ENCODE data around the gene H19.

Gene H19

DNA sequence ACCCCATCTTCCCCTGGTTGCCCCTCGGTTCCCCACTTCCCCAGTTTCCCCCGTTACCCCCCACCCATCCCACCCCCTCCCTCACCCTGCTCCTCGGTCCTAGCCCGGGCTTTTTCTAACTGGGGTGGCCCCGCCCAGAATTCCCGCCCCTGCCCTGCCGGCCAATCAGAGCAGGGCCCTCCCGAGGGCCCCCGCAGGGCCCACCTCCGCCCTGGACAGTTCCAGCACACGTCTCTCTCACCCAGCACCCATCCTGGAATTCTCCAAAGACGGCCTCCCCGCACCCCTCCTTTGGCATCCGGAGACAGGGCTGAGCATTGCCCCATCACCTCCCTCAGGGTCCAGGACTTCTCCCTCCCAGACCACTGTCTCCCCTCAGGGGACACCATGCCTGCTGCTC lies at the start of gene H19:
H19 (minus strand) TSS at position 88 of the 400 bp plus-strand sequence.
- DNase-seq (ENCODE audit: low read depth), result no peak

- DNase-seq (ENCODE audit: low read depth), result no peak
Measured at GRCh38 chr11:2041963-2042362, 44.3 kb upstream of the H19 start.

DNA sequence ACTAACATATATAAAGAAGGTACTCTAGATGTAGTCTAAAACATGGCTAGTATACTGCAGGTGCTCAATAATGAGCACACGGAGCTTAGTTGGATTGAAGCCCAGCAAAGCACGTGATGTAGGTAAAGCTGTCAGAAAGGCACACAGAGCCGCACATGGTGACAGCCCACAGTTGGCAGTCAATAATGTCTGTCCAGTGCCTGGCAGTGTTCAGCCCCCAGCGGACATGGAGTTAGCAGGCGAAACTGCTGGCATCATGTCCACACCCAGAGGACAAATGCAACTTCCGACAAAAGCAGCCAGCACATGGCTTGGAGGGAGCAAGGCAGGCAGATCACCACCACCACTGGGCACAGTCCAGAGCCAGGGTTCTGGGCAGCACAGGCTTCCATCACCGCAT lies 43.5 kb upstream of the H19 start:
- no peak for DNase-seq (ENCODE audit: low read depth)

DNA sequence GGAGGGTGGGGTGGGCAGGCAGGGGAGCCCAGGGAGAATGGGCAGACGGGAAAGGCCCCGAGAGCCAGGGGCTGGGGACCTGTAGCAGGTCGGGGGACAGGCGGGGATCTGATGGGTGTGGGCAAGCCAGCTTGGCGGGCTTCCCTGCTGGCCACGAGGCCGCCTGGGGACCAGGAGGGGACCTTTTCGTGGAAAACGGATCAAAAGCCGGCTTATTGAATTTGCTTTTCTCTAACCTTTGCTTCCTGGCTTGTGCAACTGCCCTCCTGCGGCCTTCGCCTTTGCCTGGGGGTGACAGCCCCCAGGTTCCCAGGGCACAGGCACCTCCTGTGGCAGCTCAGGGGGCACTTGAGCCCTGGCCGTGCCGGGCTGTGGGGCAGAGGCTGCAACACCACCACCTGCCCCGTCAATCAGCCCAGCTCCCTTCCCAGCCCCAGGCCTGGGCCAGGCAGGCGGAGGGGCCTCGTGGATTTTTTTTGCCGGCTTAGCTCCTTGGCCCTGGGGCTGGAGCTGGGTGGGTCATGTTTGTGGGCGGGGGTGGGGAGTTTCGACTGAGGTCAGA lies 41.6 kb upstream of the H19 start:
- DNase-seq (ENCODE audit: low read depth), result no peak

- no peak for DNase-seq (ENCODE audit: low read depth)
Measured at GRCh38 chr11:2036863-2037486, 39.3 kb upstream of the H19 start.

DNA sequence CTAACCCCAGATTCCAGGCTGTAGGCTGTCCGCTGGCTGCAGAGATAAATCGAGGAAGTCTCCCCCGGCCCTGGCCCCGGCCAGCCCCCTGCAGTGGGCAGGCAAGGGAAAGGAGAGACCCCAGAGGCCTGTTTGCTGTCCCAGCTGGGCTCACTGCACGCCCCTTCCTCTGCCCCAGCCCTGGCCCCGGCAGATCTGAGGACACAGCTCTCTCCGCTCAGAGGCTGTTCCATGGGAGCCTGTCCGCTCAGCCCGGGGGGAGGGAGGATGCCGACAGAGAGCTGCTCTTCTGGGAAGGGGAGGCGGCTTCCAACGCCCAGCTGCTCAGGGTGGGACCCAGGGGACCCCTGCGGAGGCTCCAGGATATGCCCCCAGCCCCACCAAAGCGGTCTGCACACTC lies 37.7 kb upstream of the H19 start:
- no peak for DNase-seq (ENCODE audit: low read depth)

GRCh38 chr11:2031058-2031457 lies 33.4 kb upstream of the H19 start:
- DNase-seq (ENCODE audit: low read depth), result no peak

DNA sequence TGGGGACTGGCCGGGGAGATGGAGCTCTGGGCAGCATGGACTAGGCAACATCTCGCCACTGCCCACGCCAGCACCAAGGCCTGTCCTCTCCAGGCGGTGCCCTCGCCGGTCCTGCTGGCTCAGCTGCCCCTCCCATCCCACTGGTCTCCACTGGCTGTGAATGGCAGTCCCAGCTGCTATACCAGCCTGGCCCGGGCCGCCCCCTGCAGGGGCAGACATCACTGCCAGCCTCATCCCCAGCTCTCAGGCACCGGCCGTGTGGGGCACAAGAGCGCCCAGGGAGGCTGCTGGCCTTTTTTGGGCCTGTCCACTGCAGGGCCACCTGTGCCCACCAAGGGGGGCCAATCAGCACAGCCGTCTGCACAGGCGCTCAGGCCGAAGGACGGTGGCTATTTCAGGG lies 30.1 kb upstream of the H19 start:
- DNase-seq (ENCODE audit: low read depth), result no peak

GRCh38 chr11:2015025-2015424 lies 17.4 kb upstream of the H19 start:
- DNase-seq (ENCODE audit: low read depth), result no peak

- no peak for DNase-seq (ENCODE audit: low read depth)
Measured at GRCh38 chr11:2012440-2012839, 14.8 kb upstream of the H19 start.

GRCh38 chr11:2004466-2004865 lies 6.8 kb upstream of the H19 start:
- no peak for DNase-seq (ENCODE audit: low read depth)

DNA sequence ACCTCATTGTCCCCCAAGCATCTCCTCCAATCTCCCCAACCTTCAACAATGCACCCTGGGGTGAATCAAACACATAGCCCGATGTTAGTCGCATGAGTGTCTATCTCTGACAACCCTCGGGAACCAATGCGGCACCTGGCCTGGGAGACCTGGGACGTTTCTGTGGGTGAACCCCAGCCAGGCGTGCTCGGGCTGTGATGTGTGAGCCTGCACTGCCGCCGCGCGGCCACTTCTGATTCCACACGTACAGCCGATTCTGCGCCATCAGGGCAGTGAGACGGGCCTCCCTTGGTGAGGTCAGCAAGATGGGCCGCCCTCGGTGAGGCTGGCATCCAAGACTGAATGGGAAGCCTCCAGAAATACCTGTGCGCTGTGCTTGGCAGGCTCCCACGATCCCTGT lies 5.2 kb upstream of the H19 start:
- no peak for DNase-seq (ENCODE audit: low read depth)

DNA sequence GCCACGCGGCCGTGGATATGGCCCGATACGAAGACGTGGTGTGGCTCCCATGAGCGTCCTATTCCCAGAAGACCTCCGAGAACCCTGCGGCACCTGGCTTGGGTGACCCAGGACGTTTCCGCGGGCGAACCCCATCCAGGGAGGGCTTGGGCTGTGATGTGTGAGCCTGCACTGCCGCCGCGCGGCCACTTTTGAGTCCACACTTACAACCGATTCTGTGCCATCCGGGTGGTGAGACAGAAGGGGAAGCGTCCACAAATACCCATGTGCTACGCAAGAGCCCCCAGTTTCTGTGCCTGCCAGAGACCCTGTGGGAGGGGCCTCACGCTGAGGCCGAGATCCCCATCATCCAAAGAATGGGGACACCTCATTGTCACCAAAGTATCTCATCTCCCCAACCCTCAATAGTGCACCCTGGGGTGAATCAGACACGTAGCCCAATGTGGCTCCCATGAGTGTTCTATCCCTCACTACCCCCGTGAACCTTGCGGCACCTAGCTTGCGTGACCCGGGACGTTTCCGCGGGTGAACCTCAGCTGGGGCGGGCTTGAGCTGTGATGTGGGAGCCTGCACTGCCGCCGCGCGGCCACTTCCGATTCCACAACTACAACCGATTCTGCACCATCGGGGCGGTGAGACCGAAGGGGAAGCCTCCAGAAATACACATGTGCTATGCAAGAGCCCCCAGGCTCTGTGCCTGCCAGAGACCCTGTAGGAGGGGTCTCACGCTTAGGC lies 4.6 kb upstream of the H19 start:
- no peak for DNase-seq (ENCODE audit: low read depth)

DNA sequence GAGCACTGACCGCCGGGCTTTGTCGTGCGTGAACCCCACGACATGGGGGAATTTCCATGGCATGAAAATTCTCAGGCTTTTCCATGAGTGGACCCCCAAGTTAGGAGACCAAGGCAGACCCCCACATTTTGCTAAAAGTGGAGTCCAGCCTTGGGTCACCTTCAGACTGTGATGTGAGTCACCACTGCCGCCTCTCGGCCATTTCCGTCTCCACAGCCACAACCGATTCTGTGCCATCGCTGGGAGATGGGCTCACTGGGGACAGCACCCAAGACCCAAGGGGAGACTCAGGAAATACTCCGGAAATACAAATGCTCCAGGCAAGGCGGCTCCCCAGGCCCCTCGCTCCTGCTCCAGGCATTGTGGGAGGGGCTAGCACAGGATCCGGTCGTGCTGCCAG lies 1.2 kb upstream of the H19 start:
- DNase-seq (ENCODE audit: low read depth), result no peak

GRCh38 chr11:1998290-1998689 lies 648 bp upstream of the H19 start:
- DNase-seq (ENCODE audit: low read depth), result no peak

DNA sequence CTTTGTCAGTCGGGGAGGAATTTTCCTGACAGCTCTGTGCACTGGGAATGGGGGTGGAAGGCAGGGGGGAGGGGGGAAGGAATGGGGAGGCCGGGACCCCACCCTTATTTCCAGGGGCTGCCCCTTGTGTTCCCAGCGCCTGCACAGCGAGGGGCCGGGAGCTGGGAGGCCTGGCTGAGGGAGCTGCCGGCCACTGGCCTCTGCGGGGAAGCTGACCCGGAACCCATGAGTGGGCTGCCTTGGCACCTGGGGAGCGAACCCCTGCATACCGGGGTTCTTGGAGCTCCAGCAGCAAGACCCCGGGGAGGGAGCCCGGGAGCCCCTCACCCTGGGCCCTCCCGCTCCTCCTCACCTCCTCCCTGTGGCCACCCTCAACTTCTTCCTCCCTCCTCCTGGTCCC lies 3.5 kb downstream of the H19 start:
- no peak for DNase-seq (ENCODE audit: low read depth)

- no peak for DNase-seq (ENCODE audit: low read depth)
Measured at GRCh38 chr11:1992111-1992510, 5.5 kb downstream of the H19 start.

DNA sequence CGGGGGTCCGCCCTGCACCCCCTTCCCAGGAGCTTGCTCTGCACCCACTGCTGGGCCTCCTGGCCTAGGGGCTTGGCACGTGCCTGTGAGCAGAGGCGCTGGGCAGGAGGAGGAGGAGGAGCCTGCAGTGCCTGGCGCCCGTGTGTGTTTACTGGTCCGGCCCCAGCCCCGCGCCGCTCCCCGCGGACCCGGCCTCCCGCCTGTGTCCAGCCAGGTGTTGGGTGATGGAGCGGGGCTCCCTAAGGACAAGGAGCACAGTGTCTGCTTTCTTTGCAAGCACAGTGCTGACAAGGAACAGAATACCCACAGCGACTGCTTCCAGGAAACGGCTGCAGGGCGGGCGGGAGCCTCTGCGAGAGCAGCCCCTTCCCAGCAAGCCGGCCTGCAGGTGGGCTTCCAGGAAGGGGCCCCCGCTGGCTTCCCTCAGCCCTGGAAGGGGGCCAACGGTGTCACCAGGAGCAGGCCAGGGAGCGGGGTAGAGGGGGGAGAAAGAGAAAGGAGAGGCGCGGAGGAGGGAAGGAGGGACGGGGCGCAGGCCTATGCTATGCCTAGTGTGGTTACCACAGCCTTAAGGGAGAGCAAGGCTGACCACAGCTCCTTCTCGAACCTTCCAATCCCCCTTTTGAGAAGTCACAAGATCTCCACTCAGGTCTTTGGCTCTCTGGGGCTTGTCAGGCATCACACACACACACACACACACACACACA lies 6.6 kb downstream of the H19 start:
- no peak for DNase-seq (ENCODE audit: low read depth)

DNA sequence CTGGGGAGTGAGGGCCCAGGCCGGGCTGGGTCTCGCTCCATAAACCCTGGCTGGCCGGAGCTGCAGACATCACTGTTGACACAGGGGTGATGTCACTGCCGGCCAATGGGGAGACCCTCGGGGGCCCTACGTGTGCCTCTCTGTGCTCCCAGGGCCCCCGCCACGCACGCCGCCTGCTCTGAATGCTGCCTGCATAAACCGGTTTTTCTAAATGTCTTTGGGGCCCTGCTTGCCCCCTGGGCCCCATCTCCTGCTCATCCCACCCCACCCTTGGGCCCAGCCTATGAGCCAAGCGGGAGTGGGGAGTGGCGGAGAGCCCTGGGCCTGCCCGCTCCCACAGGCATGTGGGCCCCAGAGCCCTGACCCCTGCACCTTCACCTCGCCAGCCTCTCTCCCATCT lies 7.7 kb downstream of the H19 start:
- DNase-seq (ENCODE audit: low read depth), result no peak

GRCh38 chr11:1988667-1989317 lies 8.8 kb downstream of the H19 start:
- DNase-seq (ENCODE audit: low read depth), result no peak

DNA sequence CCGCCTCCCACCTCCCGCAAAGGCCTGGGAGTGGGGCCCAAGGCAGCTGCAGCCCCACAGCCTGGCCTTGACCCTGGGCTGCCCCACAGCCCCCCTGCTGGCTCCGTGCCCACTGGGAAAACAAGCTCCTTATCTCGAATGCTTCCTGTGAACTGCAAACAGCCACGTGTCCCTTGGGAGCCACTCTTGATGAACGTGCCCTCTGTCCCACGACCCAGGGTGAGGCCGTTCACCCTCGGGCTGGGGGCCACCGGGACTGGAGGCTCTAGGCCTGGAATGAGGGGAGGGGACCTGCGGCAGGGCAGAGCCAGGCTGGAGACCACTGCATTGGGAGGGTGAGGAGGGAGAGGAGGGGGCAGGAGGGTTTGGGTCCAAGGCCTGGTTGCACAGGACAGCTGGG lies 9.5 kb downstream of the H19 start:
- no peak for DNase-seq (ENCODE audit: low read depth)

DNA sequence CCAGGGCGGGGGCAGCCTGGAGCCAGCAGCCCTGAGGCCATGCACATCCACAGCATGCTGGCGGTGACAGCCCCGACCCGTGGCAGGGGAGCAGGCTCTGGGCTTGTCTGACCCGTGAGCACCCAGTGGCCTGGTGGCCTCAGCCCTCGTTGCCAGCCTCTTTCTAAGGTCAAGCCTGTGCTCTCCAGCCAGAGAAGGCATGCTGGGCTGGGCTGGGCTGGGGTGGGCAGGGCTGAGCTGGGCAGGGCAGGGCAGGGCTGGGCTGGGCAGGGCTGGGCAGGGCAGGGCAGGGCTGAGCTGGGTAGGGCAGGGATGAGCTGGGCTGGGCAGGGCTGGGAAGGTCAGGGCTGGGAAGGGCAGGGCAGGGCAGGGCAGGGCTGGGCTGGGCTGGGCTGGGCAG lies 10.6 kb downstream of the H19 start:
- DNase-seq (ENCODE audit: low read depth), result no peak

- DNase-seq (ENCODE audit: low read depth), result no peak
Measured at GRCh38 chr11:1983601-1983961, 14.1 kb downstream of the H19 start.
